Measurements from ENCODE around the gene CD46.

DNA sequence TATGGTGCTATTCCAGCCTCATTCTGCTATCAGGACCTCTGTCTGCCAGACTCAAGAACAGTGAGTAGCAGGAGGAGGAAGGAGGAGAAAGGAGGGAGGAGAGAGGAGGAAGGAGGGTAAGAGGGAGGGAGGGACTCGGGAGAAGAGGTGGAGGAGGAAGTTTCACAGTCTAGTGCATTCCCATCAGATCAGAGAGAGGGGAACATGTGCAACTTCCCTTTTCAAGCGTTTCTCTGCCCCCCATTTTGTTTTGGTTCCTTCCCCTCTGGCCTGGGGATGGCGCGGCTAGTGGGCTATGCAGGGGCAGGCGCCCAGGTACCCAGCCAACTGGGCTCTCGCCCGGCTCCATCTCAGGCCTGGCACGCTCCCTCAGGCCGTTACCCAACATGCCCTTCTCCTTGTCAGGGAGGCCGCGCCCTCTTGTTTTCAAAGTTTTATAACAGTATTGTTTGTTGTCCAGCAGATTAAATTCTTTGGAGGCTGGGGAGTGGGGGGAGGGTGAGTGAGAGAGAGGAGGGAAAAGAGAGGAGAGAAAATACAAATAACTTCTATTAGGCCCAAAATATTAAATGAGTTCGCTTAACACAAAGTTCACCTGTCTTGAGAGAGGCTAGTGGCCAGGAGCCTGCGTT, 56.0 kb downstream of the CD46 start:
- TF ChIP-seq, protein P1, sequence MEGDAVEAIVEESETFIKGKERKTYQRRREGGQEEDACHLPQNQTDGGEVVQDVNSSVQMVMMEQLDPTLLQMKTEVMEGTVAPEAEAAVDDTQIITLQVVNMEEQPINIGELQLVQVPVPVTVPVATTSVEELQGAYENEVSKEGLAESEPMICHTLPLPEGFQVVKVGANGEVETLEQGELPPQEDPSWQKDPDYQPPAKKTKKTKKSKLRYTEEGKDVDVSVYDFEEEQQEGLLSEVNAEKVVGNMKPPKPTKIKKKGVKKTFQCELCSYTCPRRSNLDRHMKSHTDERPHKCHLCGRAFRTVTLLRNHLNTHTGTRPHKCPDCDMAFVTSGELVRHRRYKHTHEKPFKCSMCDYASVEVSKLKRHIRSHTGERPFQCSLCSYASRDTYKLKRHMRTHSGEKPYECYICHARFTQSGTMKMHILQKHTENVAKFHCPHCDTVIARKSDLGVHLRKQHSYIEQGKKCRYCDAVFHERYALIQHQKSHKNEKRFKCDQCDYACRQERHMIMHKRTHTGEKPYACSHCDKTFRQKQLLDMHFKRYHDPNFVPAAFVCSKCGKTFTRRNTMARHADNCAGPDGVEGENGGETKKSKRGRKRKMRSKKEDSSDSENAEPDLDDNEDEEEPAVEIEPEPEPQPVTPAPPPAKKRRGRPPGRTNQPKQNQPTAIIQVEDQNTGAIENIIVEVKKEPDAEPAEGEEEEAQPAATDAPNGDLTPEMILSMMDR (IDR thresholded peaks at IDR 0.05): no peak
- TF ChIP-seq POLR2A (IDR thresholded peaks at IDR 0.05): no peak
- TF ChIP-seq EP300 (IDR thresholded peaks at IDR 0.05): no peak

Data from ovary (tissue), 3 donors.